Right ventricle myocardium inferior (tissue), 1 donor: Measurements from ENCODE around the gene TCFL5. TPM values are rescaled to one million over a fixed set of nuclear protein-coding genes. Genes with fewer than 3 reads are reported as not detected.
A peak's percentile ranks its signal among the peaks of the same experiment; 100 is the strongest.

Experiments
- ATAC-seq: fragments of 200-7000 bp; cut with Tn5 transposase; one replicate; pipeline ENCODE4 v1.9.1; 2020; ENCODE audit warnings: mild to moderate bottlenecking, moderate library complexity
- DNase-seq: peaks from one replicate; pipeline ENCODE4 v3.0.0; 2021; ENCODE audit errors: missing footprints
- intact Hi-C: fragments of 100-400 bp; cut with DNase I; formaldehyde crosslinking; loops from one replicate; pipeline ENCODE4 v1.11.0; 2022
- long read RNA-seq: library from polyadenylated mRNA; unstranded; transcript quantifications from one replicate; pipeline ENCODE4 v2.0.0, GENCODE V29; 2021
- total RNA-seq: library from RNA; stranded (reverse); fragmentation: NEBNext Ultra II Directional; extraction: Animal tissue kit (Norgen Biotek cat#: 25700); gene quantifications from one replicate; pipeline ENCODE4 v1.2.1, GENCODE V29; 2021
- donor health status: DM: no; HTN: yes; CAD: no; lungs with severe emphysema.

Gene TCFL5
- total RNA-seq = 6.0 TPM
- long read RNA-seq, partial matches to known transcripts = 0 of 14 reads
- long read RNA-seq, other reads (novel, unspliced or antisense) = 11 of 14 reads

DNA sequence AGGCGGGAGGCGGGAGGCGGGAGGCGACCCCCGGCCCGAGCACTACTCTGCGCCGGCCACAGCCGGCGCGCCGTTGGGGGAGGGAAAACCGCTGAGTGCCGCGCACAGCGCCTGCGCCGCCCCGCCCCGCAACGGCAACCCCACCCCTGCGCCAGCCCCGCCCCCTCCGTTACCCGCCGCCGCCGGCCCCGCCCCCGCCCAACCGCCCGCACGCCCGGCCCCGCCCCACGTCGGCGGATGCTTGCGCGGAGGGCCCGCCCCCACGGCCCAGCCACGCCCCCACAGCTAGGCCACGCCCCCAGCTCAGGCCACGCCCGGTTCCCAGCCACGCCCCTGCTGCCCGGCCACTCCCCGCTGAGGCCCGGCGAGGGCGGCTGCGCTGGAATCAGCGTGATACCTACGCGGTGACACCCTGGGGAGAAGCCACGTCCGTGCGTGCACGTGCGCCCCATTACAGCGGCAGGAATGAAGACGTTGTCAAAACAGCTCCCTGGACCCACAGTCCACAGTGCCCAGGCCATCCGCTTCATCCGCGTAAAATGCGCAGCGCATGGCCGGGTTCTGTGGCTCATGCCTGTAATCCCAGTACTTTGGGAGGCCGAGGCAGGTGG, at the start of gene TCFL5:
Gene TCFL5, minus strand, starts transcription at position 97 of the 611 bp plus-strand sequence. CDS start 152 bp downstream, outside the sequence.
- peak; percentile 96 for DNase-seq
- peak; percentile 98 for ATAC-seq
- intact Hi-C loops = no loop called here

DNA sequence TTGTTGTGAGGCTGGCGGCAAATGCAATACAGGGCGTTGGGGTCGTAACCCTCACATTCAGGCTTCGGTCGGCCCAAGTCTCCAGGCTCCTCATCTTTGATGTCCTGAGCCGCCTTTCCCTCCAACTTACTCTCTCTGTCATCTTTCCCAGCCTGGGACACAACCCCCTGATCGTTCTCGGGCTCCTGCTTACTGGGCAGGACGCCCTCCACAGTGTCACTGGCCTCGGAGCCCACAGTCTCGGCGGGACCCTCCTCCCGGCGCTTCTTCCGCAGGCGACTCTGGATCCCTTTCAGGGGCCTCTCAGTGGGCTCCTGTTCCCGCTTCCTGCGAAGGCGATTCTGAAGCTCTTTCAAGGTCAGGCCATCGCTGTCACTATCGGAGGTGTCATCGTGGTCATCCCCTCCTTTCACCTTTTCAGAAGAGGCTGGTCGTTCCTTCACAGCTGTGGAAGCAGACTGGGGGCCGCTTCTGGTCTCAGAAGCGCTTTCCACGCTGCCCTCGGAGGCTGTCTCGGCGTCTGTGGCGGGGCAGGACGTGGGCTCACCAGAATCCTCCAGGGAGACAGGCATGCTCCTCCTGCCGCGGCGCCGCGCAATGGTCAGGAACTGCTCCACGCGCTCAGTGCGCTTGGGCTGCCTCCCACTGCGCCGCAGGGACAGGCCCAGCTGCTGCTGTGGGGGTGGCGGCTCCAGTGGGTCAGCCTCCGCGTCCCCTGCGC, 49.3 kb upstream of the TCFL5 start:
- ATAC-seq = no peak
- intact Hi-C loops = no loop called here
- no peak for DNase-seq

DNA sequence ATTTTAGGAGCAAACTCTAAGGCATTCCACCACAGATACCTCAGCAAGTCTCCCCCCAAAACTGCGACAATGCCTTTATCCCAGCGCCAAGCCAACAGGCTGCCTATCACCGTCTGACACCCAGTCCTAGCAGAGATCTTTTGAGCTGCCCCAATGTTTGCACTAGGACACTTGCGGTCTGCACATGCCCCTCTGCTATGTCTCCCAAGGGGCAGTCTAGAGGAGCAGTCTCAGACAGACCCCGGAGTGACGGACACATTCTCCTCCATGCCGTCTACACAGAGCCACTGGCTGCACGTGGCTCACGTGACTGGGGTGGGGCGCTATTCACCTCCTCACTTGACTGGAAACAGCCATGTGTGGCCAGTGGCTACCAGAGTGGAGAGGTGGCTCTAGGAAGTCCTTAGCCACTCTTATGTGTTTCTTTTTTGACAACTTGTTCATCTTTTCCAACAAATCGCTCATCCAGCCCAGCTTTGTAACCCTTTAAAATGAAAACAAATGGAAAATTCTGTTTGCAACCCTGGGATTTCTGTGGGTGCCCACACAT, 48.7 kb upstream of the TCFL5 start:
- intact Hi-C loops = no loop called here
- no peak for ATAC-seq
- no peak for DNase-seq

DNA sequence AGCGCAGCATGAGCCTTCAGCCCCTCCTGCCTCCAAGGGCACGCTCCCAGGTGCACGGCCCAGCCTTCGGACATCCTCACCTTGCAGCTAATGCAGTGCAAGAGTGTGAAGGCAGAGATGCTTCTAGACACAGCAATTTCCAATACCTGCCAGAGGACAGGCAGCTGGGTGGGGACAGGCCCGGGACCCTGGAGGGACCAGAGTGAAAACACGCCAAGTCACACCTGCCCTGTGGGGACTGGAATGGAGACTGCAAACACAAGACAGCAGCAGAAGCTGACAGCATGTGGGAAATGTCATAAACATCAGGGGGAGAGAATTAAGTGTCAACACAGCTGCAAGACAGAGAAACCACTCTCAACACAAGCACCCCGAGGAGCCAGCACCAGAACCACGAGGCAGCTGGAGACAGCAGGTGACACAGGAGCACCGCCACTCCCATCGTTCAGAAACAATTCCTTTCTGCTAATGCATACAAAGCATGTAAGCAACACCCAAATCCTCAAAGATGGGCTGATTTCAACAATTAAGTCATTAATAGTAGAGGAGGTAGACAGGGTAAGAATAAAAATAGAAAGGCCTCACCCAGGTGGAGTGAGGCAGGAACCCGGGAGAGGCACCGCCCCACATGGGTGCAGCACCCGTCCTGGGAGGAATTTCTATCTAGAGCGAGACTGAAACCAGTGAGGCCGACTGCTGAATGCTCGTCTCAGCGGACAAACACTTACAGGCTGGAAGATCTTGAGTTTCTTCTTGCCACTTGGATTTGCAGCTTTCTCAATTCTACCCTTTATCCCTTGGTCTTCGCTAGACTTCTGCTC, 47.6 kb upstream of the TCFL5 start:
- ATAC-seq (no peak), DNase-seq (no peak)
- intact Hi-C loops = no loop called here

DNA sequence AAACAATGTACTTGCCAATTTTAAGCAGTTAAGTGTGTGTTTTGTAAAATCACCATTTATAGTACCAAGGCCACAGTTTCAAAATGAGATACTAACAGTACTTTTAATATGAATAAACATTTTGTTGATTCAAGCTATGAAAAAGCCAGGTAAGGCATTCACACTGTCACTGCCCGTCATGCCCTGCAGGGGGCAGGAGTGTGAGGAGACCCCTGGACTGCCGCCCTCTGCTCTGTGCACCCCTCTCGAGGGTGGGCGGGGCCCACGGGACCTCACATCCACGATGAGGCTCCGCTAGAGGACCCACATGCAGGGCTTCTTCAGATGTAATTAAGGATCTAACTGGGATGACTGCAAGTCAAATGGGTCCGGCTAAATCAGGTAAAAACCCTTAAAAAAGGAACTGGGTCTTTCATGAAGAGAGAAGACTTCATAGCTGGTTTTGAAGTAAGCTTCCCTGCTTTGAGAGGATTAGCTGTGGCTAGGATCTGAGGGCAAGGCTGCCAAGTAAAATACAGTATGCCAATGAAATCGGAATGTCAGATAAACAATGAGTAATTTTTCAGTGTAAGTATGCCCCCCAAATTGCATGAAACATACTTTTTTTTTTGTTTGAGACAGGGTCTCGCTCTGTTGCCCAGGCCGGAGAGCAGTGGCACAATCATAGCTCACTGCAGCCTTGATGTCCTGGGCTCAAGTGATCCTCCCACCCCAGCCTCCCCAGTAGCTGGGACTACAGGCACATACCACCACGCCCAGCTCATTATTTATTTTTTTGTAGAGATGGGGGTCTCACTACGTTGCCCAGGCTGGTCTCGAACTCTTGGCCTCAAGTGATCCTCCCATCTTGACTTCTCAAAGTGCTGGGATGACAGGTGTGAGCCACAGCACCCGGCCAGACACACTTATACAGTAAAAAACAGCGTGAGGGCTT, 46.0 kb upstream of the TCFL5 start:
- DNase-seq (no peak), ATAC-seq (no peak)

DNA sequence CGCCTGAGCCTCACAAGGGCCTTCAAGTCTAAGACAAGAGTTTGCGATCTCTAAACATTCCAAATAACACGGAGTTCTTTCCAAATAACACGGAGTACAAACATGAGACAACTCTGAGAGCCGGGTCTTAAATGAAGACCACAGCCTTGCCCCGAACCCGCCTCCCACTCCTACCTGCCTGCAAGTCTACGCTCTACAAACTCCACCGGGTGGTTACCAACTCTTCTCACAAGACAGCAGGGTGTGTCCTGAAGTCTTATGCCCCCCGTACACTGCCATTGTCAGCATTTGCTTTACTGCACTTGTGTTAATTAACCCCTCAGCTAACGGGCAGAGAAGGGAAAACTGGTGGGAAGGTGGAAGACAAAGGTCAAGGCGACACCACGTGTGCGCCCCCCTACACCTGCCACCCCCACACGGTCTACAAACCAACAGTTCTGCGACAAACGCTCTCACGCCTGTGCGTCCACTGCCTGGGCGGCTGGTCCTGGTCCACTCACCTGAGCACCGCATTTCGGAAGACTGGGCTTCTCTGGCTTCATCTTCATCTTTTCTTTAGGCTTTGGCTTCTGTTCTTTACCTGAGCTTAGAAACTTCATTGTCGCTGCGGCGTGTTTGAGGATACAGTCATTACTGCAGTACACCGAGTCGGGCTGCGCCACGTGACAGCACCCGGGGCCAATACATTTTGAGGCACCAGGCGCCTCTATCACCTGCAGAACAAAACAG, 45.2 kb upstream of the TCFL5 start:
- intact Hi-C loops = no loop called here
- DNase-seq = no peak
- ATAC-seq = no peak

More for the DNA sequence above, 46.0 kb upstream of the TCFL5 start:
- intact Hi-C loops = no loop called here

DNA sequence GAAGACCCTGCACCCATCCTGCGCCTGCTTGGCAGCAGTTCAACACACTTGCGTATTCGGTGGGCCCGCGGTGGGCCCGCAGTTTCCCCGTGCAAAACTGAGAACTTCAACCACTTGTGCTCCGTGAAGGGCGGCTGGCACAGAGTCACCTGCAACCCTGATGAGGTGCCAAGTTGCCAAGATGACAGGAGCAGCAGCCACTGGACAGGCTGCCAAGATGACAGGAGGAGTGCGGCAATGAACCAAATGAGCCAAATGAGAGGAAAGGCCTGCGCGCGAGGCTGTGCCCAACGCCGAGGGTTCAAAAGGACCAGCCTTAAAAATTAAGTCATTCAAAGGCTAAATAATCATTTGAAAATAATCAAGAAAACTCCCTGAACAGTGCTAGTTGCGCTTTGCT, 44.6 kb upstream of the TCFL5 start:
- intact Hi-C loops = no loop called here
- DNase-seq (no peak), ATAC-seq (peak; percentile 65)

DNA sequence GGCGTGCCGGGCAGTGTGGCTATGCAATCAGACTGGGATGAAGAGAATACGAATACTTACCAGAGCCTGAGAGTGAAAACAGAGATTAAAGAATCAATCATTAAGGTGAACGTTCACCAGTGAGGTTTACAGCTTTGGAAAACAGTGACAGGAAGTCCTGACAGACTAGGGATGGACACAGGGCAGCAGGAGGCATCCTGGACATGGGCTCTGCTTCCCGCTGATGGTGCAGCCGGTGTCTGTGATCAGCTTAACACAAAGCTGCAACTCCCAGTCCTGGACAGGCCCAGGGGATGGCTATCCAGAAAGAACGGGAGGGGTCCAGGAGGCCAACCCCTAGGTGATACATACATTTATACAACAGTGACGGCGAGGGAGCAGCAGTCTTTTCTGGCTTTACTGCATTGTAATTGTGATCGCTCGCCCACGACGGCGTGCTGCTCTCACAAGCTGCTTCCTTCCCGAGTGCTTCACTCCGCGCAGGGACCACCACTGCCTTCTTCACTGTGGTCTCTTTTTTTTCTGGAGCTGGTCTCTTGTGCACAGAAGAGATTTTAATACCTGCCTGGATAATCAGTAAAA, 44.0 kb upstream of the TCFL5 start:
- no peak for ATAC-seq
- intact Hi-C loops = no loop called here
- DNase-seq = no peak

DNA sequence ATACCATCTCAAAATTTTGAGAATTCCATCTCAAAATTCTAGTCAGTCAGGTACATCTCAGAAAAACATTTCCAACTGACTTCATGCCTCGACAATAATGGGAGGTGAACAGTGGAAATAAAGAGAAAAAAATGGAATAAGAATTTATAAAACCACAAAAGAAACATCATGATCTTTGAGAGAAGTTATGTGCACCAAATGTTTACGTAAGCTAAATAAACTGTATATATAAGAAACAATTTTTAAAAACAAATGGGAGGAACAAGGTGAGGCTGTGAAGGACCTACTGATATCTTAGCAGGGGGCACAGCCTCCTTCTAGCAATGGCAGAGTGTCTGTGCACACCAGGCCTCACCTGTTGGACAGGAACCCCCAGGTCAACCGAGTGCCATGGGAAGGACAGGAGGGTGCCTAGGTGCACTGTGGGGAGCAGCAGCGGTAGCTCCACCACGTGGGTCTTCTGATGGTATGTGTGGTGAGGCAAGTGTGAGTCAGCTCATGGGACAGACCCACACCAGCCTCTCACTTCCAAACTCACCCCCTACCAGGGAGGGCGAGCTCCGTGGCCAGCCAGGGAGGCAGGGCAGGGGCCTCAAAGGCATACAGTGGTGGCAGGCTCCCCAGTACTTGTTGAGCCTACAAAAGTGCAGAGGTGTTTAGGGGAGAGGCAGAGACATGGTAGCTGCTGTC, 41.4 kb upstream of the TCFL5 start:
- ATAC-seq (no peak), DNase-seq (no peak)
- intact Hi-C loops = loop anchor here (5.0 kb wide), 1 partner anchor 34 kb away; the partner anchor contains the start of gene GID8

DNA sequence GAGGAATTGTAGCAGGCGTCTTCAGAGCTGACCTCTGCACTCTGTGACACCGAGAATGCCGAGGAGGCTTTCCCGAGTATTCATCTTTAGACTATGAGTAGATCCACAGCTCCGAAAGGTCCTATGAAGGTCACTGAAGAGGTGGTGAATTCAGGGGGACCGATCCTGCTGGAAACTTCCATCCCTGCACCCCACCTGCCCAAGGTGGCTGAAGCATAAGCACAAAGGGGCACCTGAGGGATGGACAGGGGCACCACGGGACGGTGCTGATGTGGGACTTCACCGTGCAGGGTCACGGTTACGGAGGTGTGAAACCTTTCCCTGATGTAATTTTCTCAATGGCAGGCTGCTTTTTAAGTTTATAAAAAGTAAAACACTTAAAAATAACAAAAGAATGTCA, 40.3 kb upstream of the TCFL5 start:
- no peak for ATAC-seq
- intact Hi-C loops = loop anchor here (2.0 to 5.0 kb wide), 2 partner anchors 35 to 107 kb away; partner anchors contain the start of gene GID8

DNA sequence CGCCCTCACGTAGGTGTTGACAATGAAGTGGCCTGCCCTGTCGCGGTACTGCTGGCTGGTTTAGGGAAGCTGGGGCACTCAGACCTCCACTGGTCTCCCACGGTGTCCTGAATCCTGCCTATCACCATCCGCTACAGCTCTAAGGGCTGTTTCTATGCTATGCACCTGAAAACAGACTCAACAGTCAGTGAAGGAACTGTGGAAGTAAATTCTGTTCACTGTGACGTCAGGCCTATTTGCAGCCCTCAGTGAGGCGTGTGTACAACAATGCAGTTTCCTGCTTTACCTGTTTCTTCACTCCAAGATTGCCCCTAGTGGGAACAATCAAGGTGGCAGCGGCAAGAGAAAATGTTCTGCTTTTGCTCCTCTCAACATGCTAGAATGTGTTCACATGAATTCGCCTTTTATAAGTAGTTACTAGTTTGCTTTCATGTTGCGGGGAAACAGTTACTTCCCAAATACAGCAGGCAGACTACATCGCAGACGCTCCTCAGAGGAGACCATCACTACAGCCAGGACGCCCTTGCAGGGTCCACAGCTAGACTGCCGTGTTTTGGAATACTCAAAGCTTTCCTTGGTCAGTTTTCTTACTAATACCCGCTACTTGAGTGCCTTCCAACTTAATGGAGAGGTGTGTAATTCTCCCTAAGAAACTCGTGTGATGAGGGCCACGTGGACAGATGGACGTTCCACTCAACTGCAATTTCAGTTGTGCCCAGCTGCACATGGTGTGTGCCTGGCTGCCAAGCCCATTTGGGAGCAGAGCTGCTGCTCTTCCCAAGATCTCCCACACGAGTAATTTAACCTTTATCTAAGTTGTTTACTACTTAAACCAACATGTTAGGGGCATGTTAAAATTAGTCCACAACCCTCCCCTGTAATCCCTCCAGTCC, 39.3 kb upstream of the TCFL5 start:
- intact Hi-C loops = loop anchor here (2.0 to 5.0 kb wide), 2 partner anchors 36 to 108 kb away; partner anchors contain the start of gene GID8
- ATAC-seq (peak; percentile 4), DNase-seq (no peak)

More for the DNA sequence above, 40.3 kb upstream of the TCFL5 start:
- no peak for DNase-seq

DNA sequence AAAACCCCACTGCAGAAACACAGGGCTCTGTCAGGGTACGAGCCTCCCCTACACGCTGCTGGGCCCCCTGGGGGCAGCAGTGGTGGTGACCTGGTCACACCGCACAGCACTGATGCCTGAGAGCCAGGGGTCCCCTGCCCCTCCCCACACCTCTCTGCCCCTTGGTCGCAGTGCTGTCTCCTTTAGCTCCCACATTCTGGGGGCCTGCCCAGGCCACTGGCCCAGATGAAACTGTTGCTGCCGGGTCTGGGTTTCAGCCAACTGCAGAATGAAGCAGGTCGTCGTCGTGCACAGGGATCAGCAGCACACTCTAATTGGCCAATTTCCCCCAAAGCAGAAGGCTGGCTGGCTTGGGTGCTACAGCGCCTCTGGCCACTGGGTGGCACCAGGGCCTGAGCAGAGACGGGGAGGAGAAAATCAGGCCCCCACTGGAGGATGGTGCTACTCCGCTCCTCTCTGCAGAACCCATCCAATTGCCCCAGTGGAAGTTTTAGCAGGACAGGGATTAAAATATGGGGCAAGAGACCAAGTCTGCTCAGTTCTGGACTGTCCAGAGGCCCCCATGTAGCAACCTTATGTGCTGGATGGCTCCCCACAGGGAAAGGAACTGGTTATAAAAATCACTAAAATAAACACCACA, 38.5 kb upstream of the TCFL5 start:
- intact Hi-C loops = loop anchor here (2.0 to 5.0 kb wide), 2 partner anchors 37 to 109 kb away; partner anchors contain the start of gene GID8
- ATAC-seq (peak; percentile 92), DNase-seq (peak; percentile 86)

DNA sequence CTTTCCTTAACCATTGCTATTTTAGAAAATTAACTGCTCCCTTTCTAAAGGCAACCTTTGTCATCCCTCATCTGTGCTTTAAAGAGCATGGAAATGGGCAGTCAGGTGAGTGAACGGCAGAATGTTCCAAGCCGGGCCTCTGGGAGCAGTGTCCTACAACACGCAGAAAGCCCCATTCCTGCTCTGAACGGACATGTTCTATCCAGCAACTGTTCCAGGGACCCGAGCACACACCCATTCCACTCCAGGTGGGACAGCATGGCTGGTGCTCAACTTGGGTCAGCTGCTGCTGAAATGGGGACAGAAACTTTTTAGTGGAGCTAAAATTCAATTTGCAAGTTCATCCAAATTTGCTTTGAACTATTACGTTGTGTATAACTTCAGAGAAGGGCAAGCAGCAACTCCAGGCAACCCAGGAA, 38.0 kb upstream of the TCFL5 start:
- intact Hi-C loops = loop anchor here (2.0 to 5.0 kb wide), 2 partner anchors 38 to 109 kb away; partner anchors contain the start of gene GID8
- ATAC-seq = peak; percentile 49

DNA sequence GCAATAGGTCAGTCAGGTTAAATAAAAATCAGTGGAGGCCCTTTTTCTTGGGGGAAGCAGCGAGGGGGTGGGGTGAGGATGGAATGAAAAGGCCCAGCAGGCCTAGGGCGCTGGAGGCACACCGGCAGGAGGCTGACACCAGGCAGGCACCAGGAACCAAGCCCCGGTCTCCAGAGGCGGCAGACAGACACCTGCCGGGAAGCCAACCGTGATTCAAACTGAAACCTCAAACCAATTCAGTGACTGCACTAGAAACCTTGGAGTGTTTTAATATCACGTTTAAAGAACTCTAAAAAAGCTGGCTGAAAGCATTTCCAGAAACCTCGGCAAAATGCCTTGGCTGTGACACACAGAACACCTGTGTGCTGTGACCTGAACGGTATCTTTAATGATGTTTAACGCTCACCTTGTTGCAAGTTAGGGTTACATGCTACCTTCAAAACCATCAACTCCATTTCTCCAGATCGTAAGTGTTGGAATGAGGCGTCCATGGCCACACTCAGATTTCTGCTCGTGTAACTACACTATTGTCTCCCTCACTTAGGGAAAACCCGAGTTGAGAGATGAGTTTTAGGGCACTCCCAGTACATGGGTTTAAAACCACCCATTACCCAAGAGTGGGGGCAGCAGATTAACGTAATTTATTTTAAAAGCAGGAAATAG, 37.5 kb upstream of the TCFL5 start:
- DNase-seq (no peak), ATAC-seq (no peak)
- intact Hi-C loops = no loop called here

More for the DNA sequence above, 38.0 kb upstream of the TCFL5 start:
- DNase-seq = no peak
